ENCODE results near the gene FUT7. TPM values are rescaled to one million over a fixed set of nuclear protein-coding genes. Genes with fewer than 3 reads are reported as not detected.

The FUT7 gene
- total RNA-seq, 2 experiments from 2014 or later: 1.3 to 1.6 TPM

- ChIA-PET CTCF (interaction anchor here (0.6 to 2.6 kb wide), 5 partner anchors 10 to 231 kb away, joined by 3 to 20 read pairs (median 3); partner anchors contain the start of gene NPDC1), POLR2A (interaction anchor here (0.6 kb wide), 2 partner anchors 65 to 478 kb away, joined by 3 read pairs; no protein-coding TSS in a partner anchor)
- intact Hi-C loops (cut with DNase I, micrococcal nuclease): no loop called here
- ATAC-seq: no peak
- no peaks in the 10 kb centered on the region for H3K36me3 Mint-ChIP-seq (ENCODE audit: low read depth)
- no peaks in the 10 kb centered on the region for H3K9me3 Mint-ChIP-seq (ENCODE audit: low read depth)
- no peaks in the 10 kb centered on the region for H3K4me1 Mint-ChIP-seq
- DNase-seq: no peak
- peaks cover 7% of the 10 kb centered on the region for H3K27me3 Mint-ChIP-seq
- no peak overlapping the region for H3K4me3 Mint-ChIP-seq
- no peak overlapping the region for H3K27ac Mint-ChIP-seq
Measured at GRCh38 chr9:137056739-137057415, 25.0 kb upstream of the FUT7 start.

GRCh38 chr9:137055385-137056364 lies 23.8 kb upstream of the FUT7 start:
- Mint-ChIP-seq H3K4me1 (no peaks in the 10 kb centered on the region), H3K36me3 (ENCODE audit: low read depth) (no peaks in the 10 kb centered on the region), H3K27ac (no peak overlapping the region), H3K9me3 (ENCODE audit: low read depth) (no peaks in the 10 kb centered on the region), H3K27me3 (peaks cover 7% of the 10 kb centered on the region), H3K4me3 (no peak overlapping the region)
- ChIA-PET POLR2A (interaction anchor here (0.5 kb wide), 1 partner anchor 282 kb away, joined by 3 read pairs; no protein-coding TSS in a partner anchor), CTCF (interaction anchor here (0.5 to 2.6 kb wide), 5 partner anchors 8 to 25 kb away, joined by 3 to 17 read pairs (median 3); partner anchors contain the start of gene NPDC1)
- intact Hi-C loops (cut with DNase I, micrococcal nuclease): no loop called here
- no peak for DNase-seq
- ATAC-seq: no peak

- ATAC-seq (no peak), DNase-seq (no peak)
- H3K4me1 Mint-ChIP-seq: no peaks in the 10 kb centered on the region
- no peaks in the 10 kb centered on the region for H3K9me3 Mint-ChIP-seq (ENCODE audit: low read depth)
- no peaks in the 10 kb centered on the region for H3K36me3 Mint-ChIP-seq (ENCODE audit: low read depth)
- intact Hi-C loops (cut with DNase I, micrococcal nuclease): no loop called here
- ChIA-PET CTCF (interaction anchor here (2.6 kb wide), 1 partner anchor 8 kb away, joined by 17 read pairs; the partner anchor contains the start of gene NPDC1), POLR2A (no interaction called here)
- H3K27ac Mint-ChIP-seq: no peak overlapping the region
- peaks cover 9% of the 10 kb centered on the region for H3K27me3 Mint-ChIP-seq
- H3K4me3 Mint-ChIP-seq: no peak overlapping the region
Measured at GRCh38 chr9:137054932-137055384, 23.1 kb upstream of the FUT7 start.

- Mint-ChIP-seq H3K36me3 (ENCODE audit: low read depth) (no peaks in the 10 kb centered on the region), H3K9me3 (ENCODE audit: low read depth) (no peaks in the 10 kb centered on the region), H3K4me3 (no peak within 1 kb of the TSS), H3K27ac (no peak within 1 kb of the TSS), H3K27me3 (peaks cover 15% of the 10 kb centered on the region), H3K4me1 (peaks cover 5% of the 10 kb centered on the region)
- ATAC-seq (peak; percentile 43), DNase-seq (peak; percentile 65)
- ChIA-PET CTCF (interaction anchor here (0.6 to 2.6 kb wide), 2 partner anchors 7 to 31 kb away, joined by 3 to 17 read pairs; partner anchors contain the start of gene NPDC1), POLR2A (no interaction called here)
- intact Hi-C loops (cut with DNase I, micrococcal nuclease): no loop called here
Measured at GRCh38 chr9:137053944-137054931, 22.4 kb upstream of the FUT7 start, which contains the start of gene ENTPD2. Gene ENTPD2 (minus strand): TSS chr9:137054061. CDS start chr9:137053997, 64 bp downstream.

- Mint-ChIP-seq H3K36me3 (ENCODE audit: low read depth) (no peaks in the 10 kb centered on the region), H3K9me3 (ENCODE audit: low read depth) (no peaks in the 10 kb centered on the region), H3K4me1 (peaks cover 5% of the 10 kb centered on the region), H3K27me3 (peaks cover 15% of the 10 kb centered on the region), H3K4me3 (no peak overlapping the region), H3K27ac (no peak overlapping the region)
- ATAC-seq: peak; percentile 20
- CTCF ChIA-PET: interaction anchor here (0.6 to 2.1 kb wide), 8 partner anchors 11 to 276 kb away, joined by 3 to 11 read pairs (median 4); partner anchors contain the start of gene RNF224
- DNase-seq: no peak
- intact Hi-C loops (cut with DNase I, micrococcal nuclease): no loop called here
- POLR2A ChIA-PET: no interaction called here
Measured at GRCh38 chr9:137052998-137053943, 21.4 kb upstream of the FUT7 start.

GRCh38 chr9:137052293-137052692 lies 20.4 kb upstream of the FUT7 start:
- peaks cover 5% of the 10 kb centered on the region for H3K4me1 Mint-ChIP-seq
- POLR2A ChIA-PET: no interaction called here
- CTCF ChIA-PET: interaction anchor here (0.6 to 2.1 kb wide), 8 partner anchors 12 to 322 kb away, joined by 3 to 11 read pairs (median 4); partner anchors contain the start of gene RNF224
- peaks cover 23% of the 10 kb centered on the region for H3K27me3 Mint-ChIP-seq
- H3K27ac Mint-ChIP-seq: no peak overlapping the region
- intact Hi-C loops (cut with DNase I, micrococcal nuclease): no loop called here
- DNase-seq (no peak), ATAC-seq (no peak)
- no peaks in the 10 kb centered on the region for H3K36me3 Mint-ChIP-seq (ENCODE audit: low read depth)
- no peaks in the 10 kb centered on the region for H3K9me3 Mint-ChIP-seq (ENCODE audit: low read depth)
- no peak overlapping the region for H3K4me3 Mint-ChIP-seq

- H3K9me3 Mint-ChIP-seq (ENCODE audit: low read depth): no peaks in the 10 kb centered on the region
- H3K36me3 Mint-ChIP-seq (ENCODE audit: low read depth): no peaks in the 10 kb centered on the region
- DNase-seq (no peak), ATAC-seq (no peak)
- H3K27ac Mint-ChIP-seq: no peak overlapping the region
- peaks cover 5% of the 10 kb centered on the region for H3K4me1 Mint-ChIP-seq
- H3K4me3 Mint-ChIP-seq: no peak overlapping the region
- peaks cover 27% of the 10 kb centered on the region for H3K27me3 Mint-ChIP-seq
- ChIA-PET POLR2A (no interaction called here), CTCF (interaction anchor here (0.8 to 2.1 kb wide), 2 partner anchors 15 to 76 kb away, joined by 3 to 11 read pairs; no protein-coding TSS in a partner anchor)
- intact Hi-C loops (cut with DNase I, micrococcal nuclease): no loop called here
Measured at GRCh38 chr9:137051145-137051724, 19.3 kb upstream of the FUT7 start.

GRCh38 chr9:137050570-137050969 lies 18.7 kb upstream of the FUT7 start:
- Mint-ChIP-seq H3K4me1 (peaks cover 5% of the 10 kb centered on the region), H3K9me3 (ENCODE audit: low read depth) (no peaks in the 10 kb centered on the region), H3K4me3 (no peak overlapping the region), H3K27ac (no peak overlapping the region), H3K36me3 (ENCODE audit: low read depth) (no peaks in the 10 kb centered on the region), H3K27me3 (peaks cover 27% of the 10 kb centered on the region)
- intact Hi-C loops (cut with DNase I, micrococcal nuclease): no loop called here
- no peak for ATAC-seq
- ChIA-PET CTCF (interaction anchor here (0.8 kb wide), 1 partner anchor 75 kb away, joined by 3 read pairs; no protein-coding TSS in a partner anchor), POLR2A (no interaction called here)
- no peak for DNase-seq
